ENCODE data around the gene SUPT7L. TPM values are rescaled to one million over a fixed set of nuclear protein-coding genes. Genes with fewer than 3 reads are reported as not detected.
A peak's percentile ranks its signal among the peaks of the same experiment; 100 is the strongest.

The SUPT7L gene, protein sequence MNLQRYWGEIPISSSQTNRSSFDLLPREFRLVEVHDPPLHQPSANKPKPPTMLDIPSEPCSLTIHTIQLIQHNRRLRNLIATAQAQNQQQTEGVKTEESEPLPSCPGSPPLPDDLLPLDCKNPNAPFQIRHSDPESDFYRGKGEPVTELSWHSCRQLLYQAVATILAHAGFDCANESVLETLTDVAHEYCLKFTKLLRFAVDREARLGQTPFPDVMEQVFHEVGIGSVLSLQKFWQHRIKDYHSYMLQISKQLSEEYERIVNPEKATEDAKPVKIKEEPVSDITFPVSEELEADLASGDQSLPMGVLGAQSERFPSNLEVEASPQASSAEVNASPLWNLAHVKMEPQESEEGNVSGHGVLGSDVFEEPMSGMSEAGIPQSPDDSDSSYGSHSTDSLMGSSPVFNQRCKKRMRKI
- polyA plus RNA-seq (2013, experiment 1 of 2) = 33.6 TPM
- 32.2 TPM for polyA plus RNA-seq (2013, experiment 2 of 2)

GRCh38 chr2:27663285-27664153, at the start of gene SUPT7L, which contains the start of gene SLC4A1AP:
Gene SUPT7L (minus strand): TSS chr2:27663614. CDS start chr2:27662192, 1,422 bp downstream.
Gene SLC4A1AP (plus strand): TSS chr2:27663889. CDS start chr2:27663915, 26 bp downstream.
- 0 to 1% methylated on average over 43 to 52 of the region's 56 CpGs for WGBS, 2 experiments (ENCODE audit: insufficient coverage in 2 of 2)
- Histone ChIP-seq H3K27ac (ENCODE audit: low read depth, low read length, severe bottlenecking) (peak within 1 kb of the TSS; percentile 84), H3K4me1 (ENCODE audit: control insufficient read depth, insufficient read depth, low read length, poor library complexity, severe bottlenecking) (peaks cover 16% of the 10 kb centered on the region), H3K36me3 (ENCODE audit: control insufficient read depth, insufficient read depth, low read length) (peaks cover 51% of the 10 kb centered on the region), H3K4me3 (ENCODE audit: extremely low read depth, insufficient read depth, low read length, poor library complexity, severe bottlenecking) (peak within 1 kb of the TSS; percentile 98), H3K9me3 (ENCODE audit: control insufficient read depth, low read length) (no peaks in the 10 kb centered on the region)

- H3K27ac ChIP-seq (ENCODE audit: low read depth, low read length, severe bottlenecking) = no peak overlapping the region
- no peaks in the 10 kb centered on the region for H3K9me3 ChIP-seq (ENCODE audit: control insufficient read depth, low read length)
- H3K36me3 ChIP-seq (ENCODE audit: control insufficient read depth, insufficient read depth, low read length) = no peaks in the 10 kb centered on the region
- no peak overlapping the region for H3K4me3 ChIP-seq (ENCODE audit: extremely low read depth, insufficient read depth, low read length, poor library complexity, severe bottlenecking)
- 92 to 95% methylated on average over 5 of the region's 5 CpGs for WGBS, 2 experiments (ENCODE audit: insufficient coverage in 2 of 2)
- H3K4me1 ChIP-seq (ENCODE audit: control insufficient read depth, insufficient read depth, low read length, poor library complexity, severe bottlenecking) = peaks cover 26% of the 10 kb centered on the region
Measured at GRCh38 chr2:27713201-27713600, 49.8 kb upstream of the SUPT7L start.

DNA sequence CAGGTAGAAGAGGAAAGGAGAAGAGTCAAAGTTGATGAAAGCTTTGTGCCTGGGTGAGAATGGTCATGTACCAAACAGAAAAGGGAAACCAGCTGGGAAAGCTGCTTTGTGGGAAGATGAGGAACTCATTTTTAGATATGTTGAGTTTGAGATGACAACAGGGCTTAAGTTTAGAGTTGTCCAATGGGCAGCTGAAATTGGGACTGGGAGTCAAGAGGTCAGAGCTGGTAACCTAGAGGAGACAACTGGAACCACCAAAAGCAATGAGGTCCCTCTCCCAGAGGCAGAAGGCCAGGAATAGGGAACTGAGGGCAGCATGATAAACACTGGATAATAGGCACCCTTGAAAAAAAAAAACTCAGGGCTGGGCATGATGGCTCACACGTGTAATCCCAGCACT, 49.1 kb upstream of the SUPT7L start:
- H3K4me3 ChIP-seq (ENCODE audit: extremely low read depth, insufficient read depth, low read length, poor library complexity, severe bottlenecking) = no peak overlapping the region
- no peak overlapping the region for H3K27ac ChIP-seq (ENCODE audit: low read depth, low read length, severe bottlenecking)
- H3K36me3 ChIP-seq (ENCODE audit: control insufficient read depth, insufficient read depth, low read length) = no peaks in the 10 kb centered on the region
- peaks cover 26% of the 10 kb centered on the region for H3K4me1 ChIP-seq (ENCODE audit: control insufficient read depth, insufficient read depth, low read length, poor library complexity, severe bottlenecking)
- 64 to 92% methylated on average over 1 of the region's 1 CpG for WGBS, 2 experiments (ENCODE audit: insufficient coverage in 2 of 2)
- no peaks in the 10 kb centered on the region for H3K9me3 ChIP-seq (ENCODE audit: control insufficient read depth, low read length)

GRCh38 chr2:27711804-27712203, 48.4 kb upstream of the SUPT7L start:
- Histone ChIP-seq H3K4me1 (ENCODE audit: control insufficient read depth, insufficient read depth, low read length, poor library complexity, severe bottlenecking) (peaks cover 22% of the 10 kb centered on the region), H3K36me3 (ENCODE audit: control insufficient read depth, insufficient read depth, low read length) (no peaks in the 10 kb centered on the region), H3K9me3 (ENCODE audit: control insufficient read depth, low read length) (no peaks in the 10 kb centered on the region), H3K27ac (ENCODE audit: low read depth, low read length, severe bottlenecking) (no peak overlapping the region), H3K4me3 (ENCODE audit: extremely low read depth, insufficient read depth, low read length, poor library complexity, severe bottlenecking) (no peak overlapping the region)
- 92 to 98% methylated on average over 5 of the region's 5 CpGs for WGBS, 2 experiments (ENCODE audit: insufficient coverage in 2 of 2)

DNA sequence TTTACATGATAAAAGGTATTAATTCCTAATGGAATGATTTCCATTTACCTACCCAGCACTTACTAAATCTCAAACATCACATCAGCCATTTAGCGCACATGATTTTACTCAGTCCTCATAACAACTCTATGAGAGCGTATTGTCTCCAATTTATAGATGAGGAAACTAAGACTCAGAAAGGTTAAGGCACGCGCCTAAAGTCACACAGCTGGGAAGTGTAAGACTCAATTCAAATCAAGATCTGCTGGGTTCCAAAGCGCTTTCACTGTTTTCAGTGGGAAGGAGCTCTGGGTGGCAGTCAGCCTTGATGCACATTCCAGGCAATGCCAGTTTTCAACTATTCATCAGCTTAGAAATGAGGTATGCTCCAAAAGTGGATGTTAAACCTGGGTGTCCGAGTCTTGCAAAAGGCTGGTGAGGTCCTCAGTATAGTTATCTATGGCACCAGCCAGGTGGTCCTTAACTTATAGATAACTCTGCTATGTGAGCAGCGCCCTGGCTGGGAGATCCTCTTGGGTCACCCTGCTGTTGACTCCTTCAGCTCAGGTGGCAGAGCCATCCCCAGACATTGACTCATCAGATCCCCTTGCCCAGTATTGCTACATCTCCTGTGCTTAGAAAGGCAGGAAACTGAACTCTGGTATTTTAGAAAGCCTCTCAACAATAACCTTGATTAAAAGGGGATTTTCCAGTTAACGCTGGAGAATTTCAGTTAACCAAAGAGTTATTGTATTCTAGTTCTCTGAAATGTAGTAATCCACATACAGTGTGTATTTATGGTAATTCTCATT, 47.4 kb upstream of the SUPT7L start:
- WGBS, 2 experiments (ENCODE audit: insufficient coverage in 2 of 2) = 91 to 94% methylated on average over 5 of the region's 8 CpGs
- Histone ChIP-seq H3K27ac (ENCODE audit: low read depth, low read length, severe bottlenecking) (no peak overlapping the region), H3K4me3 (ENCODE audit: extremely low read depth, insufficient read depth, low read length, poor library complexity, severe bottlenecking) (no peak overlapping the region), H3K9me3 (ENCODE audit: control insufficient read depth, low read length) (no peaks in the 10 kb centered on the region), H3K4me1 (ENCODE audit: control insufficient read depth, insufficient read depth, low read length, poor library complexity, severe bottlenecking) (peaks cover 18% of the 10 kb centered on the region), H3K36me3 (ENCODE audit: control insufficient read depth, insufficient read depth, low read length) (no peaks in the 10 kb centered on the region)

DNA sequence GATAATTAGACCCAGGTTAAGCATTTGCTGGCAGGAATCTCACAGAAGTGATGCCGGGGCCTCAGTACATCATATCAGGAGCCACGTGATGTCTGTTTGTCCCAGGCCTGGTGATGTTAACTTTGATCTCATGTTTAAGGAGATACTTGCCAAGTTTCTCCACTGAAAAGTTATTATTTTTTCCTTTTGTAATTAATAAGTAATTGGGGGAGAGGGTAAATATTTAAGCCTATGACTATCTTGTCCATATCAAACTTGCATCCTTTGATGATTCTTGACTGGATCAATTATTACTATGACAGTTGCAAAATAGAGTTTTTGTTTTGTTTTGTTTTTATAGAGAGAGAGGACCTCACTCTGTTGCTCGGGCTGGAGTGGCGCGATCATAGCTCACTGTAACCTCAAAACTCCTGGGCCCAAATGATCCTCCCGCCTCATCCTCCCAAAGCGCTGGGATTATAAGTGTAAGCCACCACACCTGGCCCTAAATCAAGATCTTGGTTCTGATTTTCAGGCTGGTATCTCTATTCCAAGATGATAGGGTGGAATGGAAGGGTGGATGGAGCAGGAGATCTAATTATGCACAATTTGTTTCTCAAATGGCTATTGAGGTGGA, 46.7 kb upstream of the SUPT7L start:
- Histone ChIP-seq H3K4me1 (ENCODE audit: control insufficient read depth, insufficient read depth, low read length, poor library complexity, severe bottlenecking) (peaks cover 20% of the 10 kb centered on the region), H3K4me3 (ENCODE audit: extremely low read depth, insufficient read depth, low read length, poor library complexity, severe bottlenecking) (no peak overlapping the region), H3K36me3 (ENCODE audit: control insufficient read depth, insufficient read depth, low read length) (no peaks in the 10 kb centered on the region), H3K9me3 (ENCODE audit: control insufficient read depth, low read length) (no peaks in the 10 kb centered on the region), H3K27ac (ENCODE audit: low read depth, low read length, severe bottlenecking) (no peak overlapping the region)
- WGBS, 2 experiments (ENCODE audit: insufficient coverage in 2 of 2) = 84 to 96% methylated on average over 3 to 5 of the region's 7 CpGs

- peaks cover 19% of the 10 kb centered on the region for H3K4me1 ChIP-seq (ENCODE audit: control insufficient read depth, insufficient read depth, low read length, poor library complexity, severe bottlenecking)
- H3K27ac ChIP-seq (ENCODE audit: low read depth, low read length, severe bottlenecking) = no peak overlapping the region
- H3K4me3 ChIP-seq (ENCODE audit: extremely low read depth, insufficient read depth, low read length, poor library complexity, severe bottlenecking) = no peak overlapping the region
- H3K36me3 ChIP-seq (ENCODE audit: control insufficient read depth, insufficient read depth, low read length) = no peaks in the 10 kb centered on the region
- WGBS, 2 experiments (ENCODE audit: insufficient coverage in 2 of 2) = 57 to 82% methylated on average over 1 to 2 of the region's 2 CpGs
- no peaks in the 10 kb centered on the region for H3K9me3 ChIP-seq (ENCODE audit: control insufficient read depth, low read length)
Measured at GRCh38 chr2:27709326-27709725, 45.9 kb upstream of the SUPT7L start.

DNA sequence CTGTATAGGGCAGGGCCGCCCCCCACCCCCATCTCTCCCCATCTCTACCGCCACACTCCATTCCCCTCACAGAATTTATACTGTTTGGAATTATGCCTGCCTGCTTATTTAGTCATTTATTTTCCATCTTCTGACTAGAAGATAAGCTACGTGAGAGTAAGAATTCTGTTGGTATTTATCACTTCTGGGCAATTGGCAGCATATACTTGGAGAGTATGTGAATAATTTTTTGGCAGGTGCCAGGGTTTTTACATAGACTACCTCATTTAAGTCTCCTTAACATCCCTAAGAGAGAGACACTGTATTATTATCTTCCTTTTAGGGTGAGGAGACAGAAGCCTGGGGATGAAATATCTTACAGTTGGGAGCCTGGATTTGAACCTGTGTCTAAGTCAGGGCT, 45.3 kb upstream of the SUPT7L start:
- Histone ChIP-seq H3K4me1 (ENCODE audit: control insufficient read depth, insufficient read depth, low read length, poor library complexity, severe bottlenecking) (peaks cover 17% of the 10 kb centered on the region), H3K4me3 (ENCODE audit: extremely low read depth, insufficient read depth, low read length, poor library complexity, severe bottlenecking) (no peak overlapping the region), H3K9me3 (ENCODE audit: control insufficient read depth, low read length) (no peaks in the 10 kb centered on the region), H3K27ac (ENCODE audit: low read depth, low read length, severe bottlenecking) (no peak overlapping the region), H3K36me3 (ENCODE audit: control insufficient read depth, insufficient read depth, low read length) (no peaks in the 10 kb centered on the region)
- WGBS, 2 experiments (ENCODE audit: insufficient coverage in 2 of 2) = no CpG with 5 or more reads among the region's 3 CpGs

GRCh38 chr2:27708257-27708654, 44.8 kb upstream of the SUPT7L start:
- no peak overlapping the region for H3K27ac ChIP-seq (ENCODE audit: low read depth, low read length, severe bottlenecking)
- WGBS, 2 experiments (ENCODE audit: insufficient coverage in 2 of 2) = 93 to 100% methylated on average over 3 to 7 of the region's 7 CpGs
- no peaks in the 10 kb centered on the region for H3K9me3 ChIP-seq (ENCODE audit: control insufficient read depth, low read length)
- no peaks in the 10 kb centered on the region for H3K36me3 ChIP-seq (ENCODE audit: control insufficient read depth, insufficient read depth, low read length)
- H3K4me1 ChIP-seq (ENCODE audit: control insufficient read depth, insufficient read depth, low read length, poor library complexity, severe bottlenecking) = peaks cover 21% of the 10 kb centered on the region
- no peak overlapping the region for H3K4me3 ChIP-seq (ENCODE audit: extremely low read depth, insufficient read depth, low read length, poor library complexity, severe bottlenecking)
